SU-DHL-6 (cell line): ENCODE data around the gene FBXL13.
"Not testable (repeated sequence)": the region's sequence is repeated elsewhere in the genome, so short reads cannot be mapped to it uniquely, and the experiment has no call there.

ENCODE experiments used
- EZH2phosphoT487 ChIP-seq: fragments of 200-600 bp; sonication (generic), shearing (Covaris generic); conservative IDR thresholded peaks from 2 replicates; pipeline ENCODE4 v1.6.1; 2018; ENCODE audit warnings: mild to moderate bottlenecking, antibody characterized with exemption, low read length, moderate library complexity, mixed read lengths
- TF ChIP-seq, protein P1 (sequence below): fragments of 200-600 bp; sonication (generic); IDR thresholded peaks from one replicate; pipeline ENCODE4 v1.5.1; 2017; ENCODE audit warnings: antibody characterized with exemption, mild to moderate bottlenecking, low read length, moderate library complexity; ENCODE audit not compliant: insufficient read depth, poor library complexity, severe bottlenecking

GRCh38 chr7:103034318-103034717, 40.3 kb downstream of the FBXL13 start:
- TF ChIP-seq, protein P1, sequence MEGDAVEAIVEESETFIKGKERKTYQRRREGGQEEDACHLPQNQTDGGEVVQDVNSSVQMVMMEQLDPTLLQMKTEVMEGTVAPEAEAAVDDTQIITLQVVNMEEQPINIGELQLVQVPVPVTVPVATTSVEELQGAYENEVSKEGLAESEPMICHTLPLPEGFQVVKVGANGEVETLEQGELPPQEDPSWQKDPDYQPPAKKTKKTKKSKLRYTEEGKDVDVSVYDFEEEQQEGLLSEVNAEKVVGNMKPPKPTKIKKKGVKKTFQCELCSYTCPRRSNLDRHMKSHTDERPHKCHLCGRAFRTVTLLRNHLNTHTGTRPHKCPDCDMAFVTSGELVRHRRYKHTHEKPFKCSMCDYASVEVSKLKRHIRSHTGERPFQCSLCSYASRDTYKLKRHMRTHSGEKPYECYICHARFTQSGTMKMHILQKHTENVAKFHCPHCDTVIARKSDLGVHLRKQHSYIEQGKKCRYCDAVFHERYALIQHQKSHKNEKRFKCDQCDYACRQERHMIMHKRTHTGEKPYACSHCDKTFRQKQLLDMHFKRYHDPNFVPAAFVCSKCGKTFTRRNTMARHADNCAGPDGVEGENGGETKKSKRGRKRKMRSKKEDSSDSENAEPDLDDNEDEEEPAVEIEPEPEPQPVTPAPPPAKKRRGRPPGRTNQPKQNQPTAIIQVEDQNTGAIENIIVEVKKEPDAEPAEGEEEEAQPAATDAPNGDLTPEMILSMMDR, result not testable (repeated sequence)
- TF ChIP-seq EZH2phosphoT487, result not testable (repeated sequence)
